GM19438 (cell line): ENCODE results near the gene CDHR2.
"Not testable (repeated sequence)": the region's sequence is repeated elsewhere in the genome, so short reads cannot be mapped to it uniquely, and the experiment has no call there.

ENCODE experiments used
- ATAC-seq: cut with Tn5 transposase; IDR thresholded peaks from one replicate; pipeline ENCODE4 v1.9.1; 2021; ENCODE audit warnings: low read depth; ENCODE audit not compliant: unreplicated experiment

Gene CDHR2

DNA sequence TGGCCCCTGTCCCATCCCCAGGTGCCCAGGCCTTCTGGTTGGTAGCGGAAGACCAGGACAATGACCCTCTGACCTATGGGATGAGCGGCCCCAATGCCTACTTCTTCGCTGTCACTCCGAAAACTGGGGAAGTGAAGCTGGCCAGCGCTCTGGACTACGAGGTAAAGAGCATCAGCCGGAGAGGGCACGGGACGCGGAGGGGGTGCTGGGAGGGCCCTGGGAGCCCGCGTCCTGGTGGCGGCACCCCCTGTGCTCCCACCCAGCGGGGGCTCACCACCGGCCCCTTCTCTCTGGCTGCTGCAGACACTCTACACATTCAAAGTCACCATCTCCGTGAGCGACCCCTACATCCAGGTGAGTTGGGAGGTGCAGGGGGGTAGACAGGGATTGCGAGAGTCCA, 19.5 kb downstream of the CDHR2 start:
- no peak for ATAC-seq

DNA sequence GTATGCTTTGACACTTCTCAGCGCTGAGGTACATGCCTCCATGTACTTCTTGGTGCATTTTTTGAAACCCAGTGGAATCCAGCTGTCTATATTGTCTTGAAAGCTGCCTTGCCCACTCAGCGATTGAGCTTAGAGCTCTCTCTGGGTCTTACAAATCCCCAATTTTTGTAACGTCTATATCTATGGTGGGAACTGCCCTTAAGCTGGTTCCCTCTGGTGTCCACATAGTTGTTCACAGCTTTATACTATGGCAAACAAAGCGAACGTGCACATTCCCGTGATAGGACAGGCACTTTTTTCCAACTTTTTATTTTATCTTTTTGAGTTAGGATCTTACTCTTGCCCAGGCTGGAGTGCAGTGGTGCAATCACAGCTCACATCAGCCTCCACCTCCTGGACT, 20.9 kb downstream of the CDHR2 start:
- no peak for ATAC-seq

DNA sequence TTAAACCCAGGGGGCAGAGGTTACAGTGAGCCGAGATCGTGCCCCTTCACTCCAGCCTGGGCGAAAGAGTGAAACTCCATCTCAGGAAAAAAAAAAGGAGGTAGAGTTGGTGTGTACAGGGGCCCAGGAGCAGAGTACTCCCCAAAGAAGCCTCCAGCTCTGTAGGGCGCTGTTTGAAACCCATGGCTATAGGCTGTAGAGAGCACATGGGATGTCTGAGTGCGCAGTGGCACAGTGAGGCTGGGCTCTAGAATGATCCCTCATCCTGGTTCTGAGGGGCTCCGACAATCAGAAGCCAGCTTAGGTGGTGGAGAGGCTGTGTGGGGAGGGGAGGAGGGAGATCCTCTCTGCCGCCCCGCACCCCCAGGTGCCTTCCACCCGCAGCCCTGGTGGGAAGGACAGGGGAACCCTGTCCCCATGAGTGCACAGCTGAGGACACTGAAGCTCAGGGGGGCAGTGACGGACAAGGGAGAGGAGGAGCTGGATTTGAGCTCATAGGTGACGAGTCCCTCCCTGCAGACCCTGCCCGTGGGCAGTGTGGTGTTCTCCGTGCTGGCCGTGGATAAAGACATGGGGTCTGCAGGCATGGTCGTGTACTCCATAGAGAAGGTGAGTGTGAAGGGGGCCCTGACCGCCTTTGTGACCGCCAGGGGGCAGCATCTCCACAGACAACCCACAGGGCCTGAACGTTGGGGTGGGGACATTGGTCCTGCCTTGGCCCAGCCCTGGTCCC, 24.6 kb downstream of the CDHR2 start:
- ATAC-seq: peak; percentile 81

DNA sequence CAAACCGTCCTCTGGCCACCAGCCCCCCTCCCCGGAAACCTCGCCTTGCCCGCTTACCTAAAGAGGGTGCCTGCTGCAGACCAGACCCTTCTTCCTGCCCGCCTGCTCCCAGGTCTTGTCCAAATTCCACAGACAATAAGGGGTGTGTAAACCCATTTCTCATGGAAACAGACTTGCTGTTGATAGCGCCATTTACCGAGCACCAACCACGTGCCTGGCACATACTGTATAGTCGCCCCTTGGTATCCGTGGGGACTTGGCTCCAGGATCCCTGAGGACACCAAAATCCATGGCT, 25.1 kb downstream of the CDHR2 start:
- no peak for ATAC-seq

DNA sequence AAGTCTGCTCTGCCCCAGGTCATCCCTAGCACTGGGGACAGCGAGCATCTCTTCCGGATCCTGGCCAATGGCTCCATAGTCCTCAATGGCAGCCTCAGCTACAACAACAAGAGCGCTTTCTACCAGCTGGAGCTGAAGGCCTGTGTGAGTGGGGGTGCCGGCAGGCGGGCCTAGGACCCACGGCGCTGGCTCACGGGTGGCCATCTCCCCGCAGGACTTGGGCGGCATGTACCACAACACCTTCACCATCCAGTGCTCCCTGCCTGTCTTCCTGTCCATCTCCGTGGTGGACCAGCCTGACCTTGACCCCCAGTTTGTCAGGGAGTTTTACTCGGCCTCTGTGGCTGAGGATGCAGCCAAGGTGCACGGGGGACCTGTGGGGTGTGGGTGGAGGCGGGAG, 25.9 kb downstream of the CDHR2 start:
- no peak for ATAC-seq

DNA sequence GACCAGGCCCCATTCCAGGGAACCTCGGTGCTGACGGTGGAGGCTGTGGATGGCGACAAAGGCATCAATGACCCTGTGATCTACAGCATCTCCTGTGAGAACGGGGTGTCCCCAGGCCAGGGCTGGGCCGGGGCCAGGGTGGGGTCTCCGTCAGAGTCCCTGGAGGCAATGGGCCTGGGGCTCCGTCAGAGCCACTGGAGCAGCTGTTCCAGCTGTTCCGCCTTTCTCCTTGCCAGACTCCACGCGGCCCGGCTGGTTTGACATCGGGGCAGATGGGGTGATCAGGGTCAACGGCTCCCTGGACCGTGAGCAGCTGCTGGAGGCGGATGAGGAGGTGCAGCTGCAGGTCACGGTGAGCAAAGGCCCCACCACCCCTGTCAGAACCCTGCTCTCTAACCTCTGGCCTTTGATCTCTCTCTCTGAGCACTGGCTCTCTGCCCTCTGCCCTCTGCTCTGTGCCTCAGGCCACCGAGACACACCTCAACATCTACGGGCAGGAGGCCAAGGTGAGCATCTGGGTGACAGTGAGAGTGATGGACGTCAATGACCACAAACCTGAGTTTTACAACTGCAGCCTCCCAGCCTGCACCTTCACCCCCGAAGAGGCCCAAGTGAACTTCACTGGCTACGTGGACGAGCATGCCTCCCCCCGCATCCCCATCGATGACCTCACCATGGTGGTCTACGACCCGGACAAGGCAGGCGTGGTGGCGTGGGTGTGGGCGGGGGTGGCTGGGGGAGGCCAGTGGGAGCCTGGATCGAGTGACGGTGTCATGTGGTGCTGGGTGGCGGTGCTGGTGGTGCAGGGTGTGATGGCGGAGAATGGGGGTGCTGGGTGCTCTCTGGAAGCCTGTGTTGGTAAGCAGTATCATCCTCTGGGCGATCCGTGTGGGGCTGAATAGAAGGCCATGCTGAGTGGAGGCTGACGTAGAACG, 26.6 kb downstream of the CDHR2 start:
- no peak for ATAC-seq

DNA sequence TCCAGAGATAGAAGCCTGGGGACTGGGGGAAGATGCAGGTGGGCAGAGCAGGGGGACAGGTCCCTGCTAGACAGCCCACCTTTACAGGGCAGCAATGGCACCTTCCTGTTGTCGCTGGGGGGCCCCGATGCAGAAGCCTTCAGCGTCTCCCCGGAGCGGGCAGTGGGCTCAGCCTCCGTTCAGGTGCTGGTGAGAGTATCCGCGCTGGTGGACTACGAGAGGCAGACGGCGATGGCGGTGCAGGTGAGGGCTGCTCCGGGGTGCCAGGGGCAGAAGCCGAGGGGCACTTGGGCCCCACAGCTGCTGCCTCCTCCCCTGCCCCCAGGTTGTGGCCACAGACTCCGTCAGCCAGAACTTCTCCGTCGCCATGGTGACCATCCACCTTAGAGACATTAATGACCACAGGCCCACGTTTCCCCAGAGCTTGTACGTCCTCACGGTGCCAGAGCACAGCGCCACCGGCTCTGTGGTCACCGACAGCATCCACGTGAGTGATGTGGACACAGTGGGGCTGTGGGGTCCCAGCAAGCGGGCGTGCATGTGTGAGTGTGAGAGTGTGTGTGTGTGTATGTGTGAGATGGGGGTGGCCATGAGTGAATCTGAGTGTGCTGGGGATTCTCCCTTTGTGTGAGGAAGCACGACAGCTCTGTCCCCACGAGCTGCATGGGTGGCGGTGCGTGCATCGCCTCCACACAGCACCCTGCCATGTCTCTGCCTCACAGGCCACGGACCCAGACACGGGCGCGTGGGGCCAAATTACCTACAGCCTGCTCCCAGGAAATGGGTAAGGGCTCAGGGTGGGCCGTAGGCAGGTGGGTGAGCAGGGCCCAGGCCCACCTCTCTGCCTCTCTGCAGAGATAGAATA, 28.4 kb downstream of the CDHR2 start:
- no peak for ATAC-seq

DNA sequence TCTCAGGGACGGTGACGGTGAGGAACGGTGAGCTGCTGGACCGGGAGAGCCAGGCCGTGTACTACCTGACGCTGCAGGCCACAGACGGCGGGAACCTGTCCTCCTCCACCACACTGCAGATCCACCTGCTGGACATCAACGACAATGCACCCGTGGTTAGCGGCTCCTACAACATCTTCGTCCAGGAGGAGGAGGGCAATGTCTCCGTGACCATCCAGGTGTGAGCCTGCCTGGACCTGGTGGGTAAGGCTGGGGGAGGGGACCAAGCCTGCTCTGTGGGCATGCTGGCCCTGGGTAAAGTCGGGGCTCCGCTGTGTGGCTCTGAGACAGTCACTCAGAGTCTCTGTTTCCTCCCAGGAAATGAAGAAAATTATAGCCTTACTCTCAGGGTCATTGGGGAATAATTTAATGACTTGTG, 29.3 kb downstream of the CDHR2 start:
- peak; percentile 60 for ATAC-seq

DNA sequence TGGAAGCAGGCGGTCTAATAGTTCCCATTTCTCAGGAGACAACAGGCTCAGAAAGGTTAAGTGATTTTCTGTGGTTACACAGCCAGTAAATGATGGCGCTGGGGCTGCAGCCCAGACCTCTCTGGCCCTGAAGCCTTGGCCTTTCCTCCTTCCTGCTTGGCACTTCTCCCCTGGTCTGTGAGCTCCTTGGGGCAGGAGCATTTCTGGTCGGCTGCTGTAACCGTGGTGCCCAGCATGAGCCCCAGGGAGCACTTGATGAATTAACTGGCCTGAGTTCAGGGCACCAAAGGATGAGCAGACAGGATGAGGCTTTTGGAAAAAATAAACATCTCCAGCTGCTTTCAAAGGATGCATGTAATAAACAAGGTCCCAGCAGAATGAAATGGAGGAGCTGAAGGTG, 30.2 kb downstream of the CDHR2 start:
- no peak for ATAC-seq

DNA sequence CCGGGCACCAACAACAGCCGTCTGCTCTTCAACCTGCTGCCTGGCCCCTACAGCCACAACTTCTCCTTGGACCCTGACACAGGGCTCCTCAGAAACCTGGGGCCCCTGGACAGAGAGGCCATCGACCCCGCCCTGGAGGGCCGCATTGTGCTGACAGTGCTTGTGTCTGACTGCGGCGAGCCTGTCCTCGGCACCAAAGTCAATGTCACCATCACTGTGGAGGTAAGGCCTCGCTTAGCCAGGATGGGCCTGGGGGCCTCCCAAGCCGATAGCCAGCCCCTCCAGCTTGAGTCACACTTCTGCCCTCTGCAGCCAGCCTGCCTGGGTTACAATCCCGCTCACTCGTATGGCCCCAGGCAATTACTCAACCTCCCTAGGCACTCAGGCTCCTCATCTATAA, 32.2 kb downstream of the CDHR2 start:
- no peak for ATAC-seq

DNA sequence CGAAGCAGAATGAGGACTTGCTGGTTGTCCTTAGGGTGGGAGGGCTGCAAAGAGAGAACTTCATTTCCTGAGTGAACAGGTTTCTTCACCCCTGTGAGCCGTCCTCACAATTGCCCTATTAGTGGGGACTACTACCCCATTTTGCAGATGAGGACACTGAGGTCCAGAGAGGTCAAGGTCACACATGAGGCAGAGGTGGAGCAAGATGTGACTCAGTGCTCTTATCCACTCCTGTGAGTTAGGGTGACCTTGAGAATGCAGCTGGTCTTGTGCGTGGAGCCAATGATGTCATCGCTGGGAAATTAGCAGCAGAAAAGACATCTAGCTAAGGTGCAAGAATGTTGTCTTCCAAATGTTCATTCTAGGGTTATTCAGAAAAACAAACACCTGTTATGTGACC, 33.9 kb downstream of the CDHR2 start:
- ATAC-seq: no peak

DNA sequence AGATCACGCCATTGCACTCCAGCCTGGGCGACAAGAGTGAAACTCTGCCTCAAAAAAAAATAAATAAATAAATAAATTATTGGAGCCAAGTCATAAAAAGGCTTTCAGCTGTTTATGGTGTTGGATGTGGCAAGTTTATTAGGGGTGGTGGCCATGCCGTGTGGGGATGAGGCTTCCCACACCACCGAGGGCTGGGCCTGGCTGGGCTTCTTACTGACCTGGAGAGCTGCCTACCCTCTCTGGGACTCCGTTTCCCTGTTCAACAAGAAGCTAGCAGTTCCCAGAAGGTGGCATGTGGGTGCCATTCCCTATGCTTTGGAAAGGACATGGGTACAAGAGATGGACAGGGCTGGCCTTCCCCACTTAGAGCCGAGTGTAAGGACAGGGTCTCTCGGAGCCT, 38.3 kb downstream of the CDHR2 start:
- ATAC-seq: no peak

DNA sequence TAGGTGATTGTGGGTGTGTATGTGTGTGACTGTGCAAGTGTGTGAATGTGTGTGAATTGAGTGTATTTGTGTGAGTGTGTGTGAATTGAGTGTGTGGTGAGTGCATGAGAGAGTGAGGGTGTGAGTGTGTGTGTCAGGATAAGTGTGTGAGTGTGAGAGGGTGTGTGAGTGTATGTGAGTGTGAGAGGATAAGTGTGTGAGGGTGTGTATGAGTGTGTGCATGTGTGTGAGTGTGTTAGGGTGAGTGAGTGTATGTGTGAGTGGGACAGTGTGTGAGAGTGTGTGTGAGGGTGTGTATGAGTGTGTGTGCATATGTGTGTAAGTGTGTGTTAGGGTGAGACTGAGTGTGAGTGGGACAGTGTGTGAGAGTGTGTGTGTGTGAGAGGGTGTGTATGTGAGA, 39.2 kb downstream of the CDHR2 start:
- ATAC-seq: no peak

DNA sequence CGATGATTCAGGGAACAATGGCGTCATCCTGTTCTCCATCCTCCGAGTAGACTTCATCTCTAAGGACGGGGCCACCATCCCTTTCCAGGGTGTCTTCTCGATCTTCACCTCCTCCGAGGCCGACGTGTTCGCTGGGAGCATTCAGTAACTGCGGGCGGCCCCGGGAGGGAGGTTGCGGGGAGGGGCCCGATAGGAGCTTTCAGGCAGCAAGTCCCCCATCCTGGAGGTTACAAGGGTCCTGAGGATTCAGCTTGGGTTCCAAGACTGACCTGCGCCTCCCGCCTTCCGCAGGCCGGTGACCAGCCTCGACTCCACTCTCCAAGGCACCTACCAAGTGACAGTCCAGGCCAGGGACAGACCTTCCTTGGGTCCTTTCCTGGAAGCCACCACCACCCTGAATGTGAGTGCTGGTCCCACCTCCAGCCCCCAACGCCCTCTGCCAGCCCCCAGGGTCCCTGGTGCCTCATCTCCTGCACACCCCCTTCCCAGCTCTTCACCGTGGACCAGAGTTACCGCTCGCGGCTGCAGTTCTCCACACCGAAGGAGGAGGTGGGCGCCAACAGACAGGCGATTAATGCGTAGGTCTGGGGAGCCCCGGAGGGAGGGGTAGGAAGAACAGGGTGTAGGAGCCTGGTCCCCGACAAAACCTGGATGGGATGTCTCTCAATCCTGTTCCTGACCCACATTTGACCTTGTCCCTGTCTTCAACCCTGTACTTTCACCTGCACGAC, 40.1 kb downstream of the CDHR2 start:
- ATAC-seq: no peak

DNA sequence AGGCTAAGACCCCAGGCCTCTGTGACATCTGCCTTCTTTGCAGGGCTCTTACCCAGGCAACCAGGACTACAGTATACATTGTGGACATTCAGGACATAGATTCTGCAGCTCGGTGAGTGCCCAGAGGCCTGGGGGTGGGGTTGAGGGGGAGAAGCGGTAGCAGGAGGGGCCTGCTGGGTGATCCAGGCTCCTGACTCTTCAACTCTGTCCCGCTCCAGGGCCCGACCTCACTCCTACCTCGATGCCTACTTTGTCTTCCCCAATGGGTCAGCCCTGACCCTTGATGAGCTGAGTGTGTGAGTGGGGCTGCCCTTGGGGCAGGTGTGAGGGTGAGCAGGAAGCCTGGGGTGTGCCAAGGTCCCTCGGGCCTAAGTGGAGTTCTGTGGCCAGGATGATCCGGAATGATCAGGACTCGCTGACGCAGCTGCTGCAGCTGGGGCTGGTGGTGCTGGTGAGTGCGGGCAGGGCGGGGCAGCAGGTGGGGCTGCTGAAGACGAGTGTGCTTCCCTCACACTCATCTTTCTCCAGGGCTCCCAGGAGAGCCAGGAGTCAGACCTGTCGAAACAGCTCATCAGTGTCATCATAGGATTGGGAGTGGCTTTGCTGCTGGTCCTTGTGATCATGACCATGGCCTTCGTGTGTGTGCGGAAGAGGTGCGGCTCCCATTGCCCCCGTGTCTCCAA, 41.0 kb downstream of the CDHR2 start:
- no peak for ATAC-seq

DNA sequence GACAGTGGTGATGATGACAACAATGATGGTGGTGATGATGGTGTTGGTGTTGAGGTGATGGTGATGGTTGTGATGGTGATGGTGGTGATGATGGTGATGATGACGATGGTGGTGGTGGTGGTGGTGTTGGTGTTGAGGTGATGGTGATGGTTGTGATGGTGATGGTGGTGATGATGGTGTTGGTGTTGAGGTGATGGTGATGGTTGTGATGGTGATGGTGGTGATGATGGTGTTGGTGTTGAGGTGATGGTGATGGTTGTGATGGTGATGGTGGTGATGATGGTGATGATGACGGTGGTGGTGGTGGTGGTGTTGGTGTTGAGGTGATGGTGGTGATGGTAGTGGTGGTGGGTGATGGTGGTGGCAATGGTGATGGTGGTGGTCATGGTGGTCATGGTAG, 42.5 kb downstream of the CDHR2 start:
- ATAC-seq: not testable (repeated sequence)

DNA sequence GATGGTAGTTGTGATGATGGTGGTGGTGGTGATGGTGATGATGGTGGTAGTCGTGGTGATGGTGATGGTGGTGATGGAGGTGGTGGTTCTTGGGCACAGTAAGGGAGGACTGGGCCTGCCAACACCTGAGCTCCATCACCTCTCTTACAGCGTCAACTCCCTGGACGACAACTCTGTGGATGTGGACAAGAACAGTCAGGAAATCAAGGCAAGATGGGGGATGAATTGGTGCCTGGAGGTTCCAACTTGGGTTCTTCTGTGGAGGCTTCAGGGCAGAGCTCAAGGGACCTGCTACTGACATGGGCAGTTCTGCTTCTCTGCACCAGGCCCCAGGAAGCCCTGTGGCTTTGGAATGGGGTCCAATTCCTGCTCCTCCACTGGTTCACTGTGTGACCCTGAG, 43.4 kb downstream of the CDHR2 start:
- ATAC-seq: no peak

DNA sequence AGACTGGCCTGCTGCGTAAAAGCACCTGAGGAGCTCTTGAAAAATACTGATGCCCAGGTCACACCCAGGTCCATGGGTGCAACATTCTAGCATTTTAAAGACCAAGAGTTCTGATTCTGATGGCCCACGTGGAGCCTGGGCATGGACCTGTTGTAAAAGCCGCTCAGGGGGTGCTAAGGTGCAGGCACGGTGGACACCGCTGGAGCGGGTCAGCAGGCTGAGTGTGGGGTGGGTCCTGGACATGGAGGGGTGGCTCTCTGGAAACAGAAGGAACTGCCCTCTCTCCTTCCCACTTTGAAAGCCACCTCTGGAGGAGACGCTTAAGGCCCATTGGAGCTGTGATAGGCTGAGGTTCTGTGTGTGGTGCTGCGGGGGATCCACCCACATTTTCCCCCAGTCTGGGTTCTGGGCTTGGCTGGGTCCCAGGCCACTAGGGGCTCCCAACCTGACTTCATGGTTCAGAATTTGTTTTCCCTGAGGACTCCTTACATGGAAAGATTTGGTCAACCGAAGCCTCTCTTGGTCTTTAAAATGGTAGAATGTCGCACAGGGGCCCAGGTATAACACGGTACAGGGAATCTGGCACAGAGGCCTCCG, 44.2 kb downstream of the CDHR2 start:
- no peak for ATAC-seq

DNA sequence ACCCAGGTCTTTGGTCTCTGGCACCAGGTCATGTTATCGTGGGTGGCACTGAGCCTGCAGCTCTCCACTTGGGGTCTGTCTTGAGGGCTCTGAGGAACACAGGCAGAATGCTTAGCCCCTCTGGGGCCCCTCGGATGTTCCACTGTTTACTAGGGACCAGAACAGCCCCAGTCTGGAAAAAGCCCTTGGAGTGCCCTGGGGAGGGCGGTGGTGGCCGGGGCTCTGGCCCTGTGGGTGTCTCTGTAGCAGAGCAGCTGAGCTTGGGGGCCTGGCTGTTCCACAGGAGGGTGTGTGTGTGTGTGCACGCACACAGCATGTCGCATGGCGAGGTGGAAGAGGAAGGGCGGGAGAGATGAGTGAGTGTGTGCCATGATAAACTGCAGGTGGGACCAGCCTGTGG, 45.4 kb downstream of the CDHR2 start:
- ATAC-seq: no peak
